HepG2 (cell line): ENCODE measurements around the gene PYY. TPM values are rescaled to one million over a fixed set of nuclear protein-coding genes. Genes with fewer than 3 reads are reported as not detected.

Source experiments
- GPN1 ChIP-seq: sonication (generic); formaldehyde crosslinking; IDR thresholded peaks from 2 replicates; pipeline ENCODE4 v1.5.1; 2020; ENCODE audit warnings: missing genetic modification reagents, borderline replicate concordance
- HOXA5 ChIP-seq: sonication (generic); formaldehyde crosslinking; IDR thresholded peaks from 2 replicates; pipeline ENCODE4 v1.4.0; 2020; ENCODE audit warnings: missing genetic modification reagents
- IRF2 ChIP-seq: IDR thresholded peaks from 2 replicates; pipeline ENCODE4 v1.6.1; 2018; ENCODE audit warnings: missing genetic modification reagents, missing compliant biosample characterization
- MAFG ChIP-seq: sonication (generic); formaldehyde crosslinking; IDR thresholded peaks from 2 replicates; pipeline ENCODE4 v1.5.1; 2020; ENCODE audit warnings: mild to moderate bottlenecking, missing genetic modification reagents
- PAXIP1 ChIP-seq: sonication (generic); formaldehyde crosslinking; conservative IDR thresholded peaks from 2 replicates; pipeline ENCODE4 v1.4.0; 2020; ENCODE audit warnings: mild to moderate bottlenecking, missing genetic modification reagents, moderate library complexity
- PRDM15 ChIP-seq: sonication (generic); formaldehyde crosslinking; IDR thresholded peaks from 2 replicates; pipeline ENCODE4 v1.4.0; 2020; ENCODE audit warnings: missing genetic modification reagents
- SALL1 ChIP-seq: sonication (generic); formaldehyde crosslinking; IDR thresholded peaks from 2 replicates; pipeline ENCODE4 v1.8.0; 2022; ENCODE audit warnings: mild to moderate bottlenecking, missing genetic modification reagents
- SMYD3 ChIP-seq: sonication (generic); formaldehyde crosslinking; IDR thresholded peaks from 2 replicates; pipeline ENCODE4 v1.8.1; 2023; ENCODE audit warnings: mild to moderate bottlenecking, missing genetic modification reagents
- SNRNP70 ChIP-seq: fragments of 200-400 bp; formaldehyde crosslinking; IDR thresholded peaks from 2 replicates; pipeline ENCODE4 v1.6.1; 2017; ENCODE audit warnings: mild to moderate bottlenecking, low read depth, low read length, moderate library complexity
- ZNF18 ChIP-seq: sonication (generic); formaldehyde crosslinking; IDR thresholded peaks from 2 replicates; pipeline ENCODE4 v1.8.0; 2022; ENCODE audit warnings: mild to moderate bottlenecking, missing genetic modification reagents; ENCODE audit not compliant: insufficient replicate concordance
- ZNF224 ChIP-seq: sonication (generic); formaldehyde crosslinking; IDR thresholded peaks from 2 replicates; pipeline ENCODE4 v1.5.0; 2020; ENCODE audit warnings: mild to moderate bottlenecking, missing genetic modification reagents
- ZNF296 ChIP-seq: sonication (generic); formaldehyde crosslinking; conservative IDR thresholded peaks from 2 replicates; pipeline ENCODE4 v1.5.0; 2020; ENCODE audit warnings: mild to moderate bottlenecking, missing genetic modification reagents
- ZNF331 ChIP-seq: sonication (generic); formaldehyde crosslinking; IDR thresholded peaks from 2 replicates; pipeline ENCODE4 v1.4.0; 2020; ENCODE audit warnings: missing genetic modification reagents
- ZNF431 ChIP-seq: sonication (generic); formaldehyde crosslinking; IDR thresholded peaks from 2 replicates; pipeline ENCODE4 v1.9.0; 2022; ENCODE audit warnings: missing genetic modification reagents, low read depth, mild to moderate bottlenecking, borderline replicate concordance
- ZNF580 ChIP-seq: IDR thresholded peaks from 2 replicates; pipeline ENCODE4 v1.6.1; 2016; ENCODE audit warnings: low read depth, borderline replicate concordance
- ZNF609 ChIP-seq: sonication (generic); formaldehyde crosslinking; IDR thresholded peaks from 2 replicates; pipeline ENCODE4 v1.4.0; 2020; ENCODE audit warnings: mild to moderate bottlenecking, missing genetic modification reagents, borderline replicate concordance
- polyA plus RNA-seq, 8 experiments: library from polyadenylated mRNA; depleted of rRNA in 3 of 8; stranded (reverse) in 7 of 8; unstranded in 1 of 8; fragments of >200 nt; fragmentation: Illumina TruSeq in 4 of 8; extraction: Trizol in 4 of 8; gene quantifications; 2 replicates each; pipeline versions ENCODE4 v1.2.1 to v1.2.3, GENCODE V29; 2011 to 2016; ENCODE audit warnings: low read depth in 4 of 8, missing spikeins in 1 of 8, mixed read lengths in 1 of 8; ENCODE audit not compliant: insufficient read depth in 1 of 8
- total RNA-seq, 5 experiments: library from RNA; depleted of rRNA; stranded (reverse); fragments of >200 nt; fragmentation: Illumina TruSeq; extraction: Trizol; gene quantifications; 2 replicates each; pipeline ENCODE4 v1.2.3, GENCODE V29; 2016; ENCODE audit warnings: low read depth in 1 of 5

The PYY gene
- total and polyA plus RNA-seq, 2 of the 13 experiments (the other 11 are each of a cell fraction or from before 2014, with no cell fraction given) = 0.25 TPM; not detected in 1

- no peak for TF ChIP-seq GPN1 (CRISPR knock-in tag)
- TF ChIP-seq ZNF18 = no peak
- TF ChIP-seq SALL1 (CRISPR knock-in tag) = peak; percentile 39; the same call in 1 of the 2 replicates
- TF ChIP-seq PRDM15 = no peak
- no peak for TF ChIP-seq IRF2
- TF ChIP-seq SNRNP70 = no peak
- TF ChIP-seq ZNF296 = no peak
- no peak for TF ChIP-seq MAFG
- TF ChIP-seq HOXA5 (CRISPR knock-in tag) = no peak
- TF ChIP-seq PAXIP1 = peak; percentile 86
- TF ChIP-seq ZNF609 (CRISPR knock-in tag) = peak; percentile 14; the same call in 1 of the 2 replicates
- TF ChIP-seq ZNF431 (CRISPR knock-in tag) = no peak
- TF ChIP-seq ZNF580 (CRISPR knock-in tag) = no peak
- no peak for TF ChIP-seq SMYD3 (CRISPR knock-in tag)
- no peak for TF ChIP-seq ZNF224
- TF ChIP-seq ZNF331 (CRISPR knock-in tag) = no peak
Measured at GRCh38 chr17:43970366-43970765, 16.6 kb upstream of the PYY start (continued).
